HG03103 (cell line): ENCODE data around the gene ABI1.
A peak's percentile ranks its signal among the peaks of the same experiment; 100 is the strongest.
"Not testable (repeated sequence)": the region's sequence is repeated elsewhere in the genome, so short reads cannot be mapped to it uniquely, and the experiment has no call there.

ENCODE experiments used
- ATAC-seq: cut with Tn5 transposase; IDR thresholded peaks from one replicate; pipeline ENCODE4 v1.9.1; 2021; ENCODE audit warnings: low read depth; ENCODE audit not compliant: unreplicated experiment

ABI1 gene

GRCh38 chr10:26860443-26861204, at the start of gene ABI1:
TSS of gene ABI1 (minus strand) at chr10:26860958. CDS start at chr10:26860863, 95 bp downstream.
- peak; percentile 57 for ATAC-seq

- no peak for ATAC-seq
These were observed 49.0 kb upstream of the ABI1 start for GRCh38 chr10:26909753-26910152.

GRCh38 chr10:26905253-26905781, 44.6 kb upstream of the ABI1 start:
- ATAC-seq = not testable (repeated sequence)

- no peak for ATAC-seq
These were observed 42.9 kb upstream of the ABI1 start for GRCh38 chr10:26903431-26904217.

GRCh38 chr10:26892306-26892923, 31.7 kb upstream of the ABI1 start:
- ATAC-seq = peak; percentile 88

- ATAC-seq = no peak
These were observed 30.2 kb upstream of the ABI1 start for GRCh38 chr10:26890956-26891355.

- ATAC-seq = no peak
These were observed 27.0 kb upstream of the ABI1 start for GRCh38 chr10:26887611-26888215.

GRCh38 chr10:26881600-26882331, 21.0 kb upstream of the ABI1 start:
- no peak for ATAC-seq

GRCh38 chr10:26879744-26880143, 19.0 kb upstream of the ABI1 start:
- no peak for ATAC-seq

- no peak for ATAC-seq
These were observed 10.0 kb upstream of the ABI1 start for GRCh38 chr10:26870766-26871165.

GRCh38 chr10:26869528-26869927, 8.8 kb upstream of the ABI1 start:
- no peak for ATAC-seq

- ATAC-seq = no peak
These were observed 2.8 kb upstream of the ABI1 start for GRCh38 chr10:26863351-26864076.

- no peak for ATAC-seq
These were observed 644 bp upstream of the ABI1 start for GRCh38 chr10:26861205-26861998.

GRCh38 chr10:26860102-26860442, 686 bp downstream of the ABI1 start:
- peak; percentile 6 for ATAC-seq

GRCh38 chr10:26859241-26860101, 1.3 kb downstream of the ABI1 start:
- ATAC-seq = no peak

GRCh38 chr10:26858707-26859034, 2.1 kb downstream of the ABI1 start:
- ATAC-seq = no peak

- peak; percentile 28 for ATAC-seq
These were observed 2.6 kb downstream of the ABI1 start for GRCh38 chr10:26857991-26858706.
